ENCODE data around the gene SPNS3.

SPNS3 gene

GRCh38 chr17:4519361-4519788 lies 85.6 kb downstream of the SPNS3 start:
- no peaks in the 10 kb centered on the region for H3K27me3 ChIP-seq (ENCODE audit: control insufficient read depth, insufficient read depth, low read length)
- H3K27ac ChIP-seq = peak overlapping the region; percentile 84
- no peak overlapping the region for H3K9ac ChIP-seq
- H3K4me2 ChIP-seq (ENCODE audit: low read length) = no peak overlapping the region
- TF ChIP-seq CTCF (IDR thresholded peaks at IDR 0.05) = no peak
- no peak overlapping the region for H2AFZ ChIP-seq
- no peaks in the 10 kb centered on the region for H3K9me3 ChIP-seq (ENCODE audit: control insufficient read depth, low read length)
- no peak overlapping the region for H3K4me3 ChIP-seq (ENCODE audit: low read depth, low read length)
- no peaks in the 10 kb centered on the region for H3K79me2 ChIP-seq
- no peaks in the 10 kb centered on the region for H3K4me1 ChIP-seq
- no peaks in the 10 kb centered on the region for H3K36me3 ChIP-seq (ENCODE audit: control insufficient read depth, insufficient read depth, low read length)

DNA sequence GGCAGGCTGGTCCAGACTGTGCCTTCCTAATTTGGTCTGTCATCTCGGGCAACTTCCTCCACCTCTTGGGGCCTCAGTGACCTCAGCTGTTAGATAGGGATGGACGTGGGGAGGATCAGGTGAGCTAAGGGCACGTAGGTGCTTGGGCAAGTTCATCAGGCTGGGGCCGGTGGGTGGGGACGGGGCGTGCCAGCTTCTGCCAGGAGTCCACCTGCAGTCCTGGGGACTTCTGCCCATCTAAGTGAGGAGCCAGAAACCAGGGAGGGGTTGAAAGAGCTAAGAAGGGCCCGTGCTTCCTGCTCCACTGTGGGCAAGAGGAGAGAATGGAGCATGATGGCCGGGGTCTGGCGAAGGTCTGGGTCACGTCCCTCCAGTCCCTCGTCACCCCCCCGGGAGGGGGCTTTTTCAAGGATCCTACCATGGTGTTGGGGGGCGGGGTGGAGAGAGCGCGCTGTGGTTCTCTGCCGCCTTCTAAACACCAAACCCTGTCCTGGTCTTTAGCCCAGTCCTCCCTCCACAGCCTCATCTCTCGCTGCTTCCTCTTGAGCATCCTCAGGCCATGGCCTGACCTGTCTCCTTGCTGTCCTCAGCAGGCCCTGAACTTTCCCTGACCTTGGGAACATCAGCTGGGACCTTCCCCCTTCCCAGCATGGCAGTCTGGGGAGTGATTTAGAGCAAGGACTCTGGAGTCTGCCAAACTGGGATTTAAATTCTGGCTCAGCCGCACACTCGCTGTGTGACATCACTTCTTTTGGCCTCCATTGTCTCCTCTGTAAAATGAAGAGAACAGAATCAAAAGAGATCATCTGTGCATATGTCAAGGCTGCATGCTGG lies 86.5 kb downstream of the SPNS3 start:
- Histone ChIP-seq H3K9ac (no peak overlapping the region), H3K4me2 (ENCODE audit: low read length) (no peak overlapping the region), H3K36me3 (ENCODE audit: control insufficient read depth, insufficient read depth, low read length) (no peaks in the 10 kb centered on the region), H3K79me2 (no peaks in the 10 kb centered on the region), H3K27ac (peak overlapping the region; percentile 83), H3K4me1 (no peaks in the 10 kb centered on the region), H3K27me3 (ENCODE audit: control insufficient read depth, insufficient read depth, low read length) (no peaks in the 10 kb centered on the region), H3K4me3 (ENCODE audit: low read depth, low read length) (no peak overlapping the region), H2AFZ (no peak overlapping the region), H3K9me3 (ENCODE audit: control insufficient read depth, low read length) (no peaks in the 10 kb centered on the region)
- no peak for TF ChIP-seq CTCF (IDR thresholded peaks at IDR 0.05)

DNA sequence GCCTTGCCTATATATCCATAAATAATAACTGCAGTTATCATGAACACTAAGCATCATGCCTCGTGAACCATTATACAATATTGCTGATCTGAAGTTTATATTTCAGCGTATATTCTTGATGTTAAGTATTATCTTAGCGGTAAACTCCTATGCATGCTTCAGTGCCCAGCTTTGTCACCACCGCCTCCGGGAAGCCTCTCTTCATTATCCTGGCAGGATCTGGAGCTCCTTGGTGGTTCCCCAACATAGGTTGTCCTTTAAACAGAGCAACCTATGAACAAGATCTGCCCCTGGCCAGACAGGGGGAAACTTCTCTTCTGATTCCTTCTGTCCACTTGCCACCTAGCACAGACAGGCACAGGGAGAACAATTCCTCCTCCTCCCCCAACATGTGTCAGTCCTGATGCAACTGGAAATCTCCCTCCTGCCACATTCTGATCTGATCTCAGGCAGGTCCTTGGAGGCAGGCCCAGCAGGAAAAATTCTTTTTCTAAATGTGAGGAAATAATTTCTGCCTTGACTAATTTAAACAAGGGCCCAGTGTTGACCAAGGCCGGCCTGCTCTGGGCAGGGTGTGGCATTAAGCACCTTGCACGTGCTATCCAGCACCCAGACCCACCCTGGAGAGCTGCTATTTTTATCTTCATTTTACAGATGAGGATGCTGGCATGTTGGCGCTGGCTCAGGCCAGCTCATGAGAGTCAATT lies 87.3 kb downstream of the SPNS3 start:
- H3K4me1 ChIP-seq = no peaks in the 10 kb centered on the region
- no peaks in the 10 kb centered on the region for H3K27me3 ChIP-seq (ENCODE audit: control insufficient read depth, insufficient read depth, low read length)
- TF ChIP-seq CTCF (IDR thresholded peaks at IDR 0.05) = no peak
- peak overlapping the region; percentile 39 for H3K27ac ChIP-seq
- H3K4me2 ChIP-seq (ENCODE audit: low read length) = no peak overlapping the region
- H3K9me3 ChIP-seq (ENCODE audit: control insufficient read depth, low read length) = no peaks in the 10 kb centered on the region
- H2AFZ ChIP-seq = no peak overlapping the region
- no peaks in the 10 kb centered on the region for H3K36me3 ChIP-seq (ENCODE audit: control insufficient read depth, insufficient read depth, low read length)
- no peak overlapping the region for H3K9ac ChIP-seq
- H3K4me3 ChIP-seq (ENCODE audit: low read depth, low read length) = no peak overlapping the region
- no peaks in the 10 kb centered on the region for H3K79me2 ChIP-seq

DNA sequence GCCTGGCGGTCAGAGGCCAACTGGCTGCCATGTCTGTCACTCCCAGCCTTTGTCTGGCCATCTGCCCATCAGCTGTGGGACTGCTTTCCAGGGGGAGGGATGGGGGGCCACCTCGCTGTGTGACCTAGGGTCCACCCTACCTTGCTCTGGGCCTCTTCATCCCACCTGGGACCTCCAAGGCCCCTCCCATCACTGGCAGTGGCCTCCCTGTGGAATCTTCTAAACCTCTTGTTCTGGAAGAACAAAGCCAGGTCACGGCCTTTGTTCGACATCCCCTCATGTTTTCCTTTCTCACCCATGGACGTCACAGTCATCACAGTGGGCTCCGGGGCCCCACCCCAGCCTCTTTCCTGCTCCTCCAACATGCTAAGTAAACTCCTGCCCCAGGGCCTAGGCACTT lies 88.9 kb downstream of the SPNS3 start:
- Histone ChIP-seq H3K27me3 (ENCODE audit: control insufficient read depth, insufficient read depth, low read length) (no peaks in the 10 kb centered on the region), H3K9ac (no peak overlapping the region), H3K4me3 (ENCODE audit: low read depth, low read length) (no peak overlapping the region), H3K4me2 (ENCODE audit: low read length) (no peak overlapping the region), H3K4me1 (no peaks in the 10 kb centered on the region), H3K79me2 (no peaks in the 10 kb centered on the region), H3K27ac (peak overlapping the region; percentile 51), H3K9me3 (ENCODE audit: control insufficient read depth, low read length) (no peaks in the 10 kb centered on the region), H2AFZ (no peak overlapping the region), H3K36me3 (ENCODE audit: control insufficient read depth, insufficient read depth, low read length) (no peaks in the 10 kb centered on the region)
- no peak for TF ChIP-seq CTCF (IDR thresholded peaks at IDR 0.05)
